Ureter (tissue), 1 donor: ENCODE measurements around the gene SHROOM3. TPM values are rescaled to one million over a fixed set of nuclear protein-coding genes. Genes with fewer than 3 reads are reported as not detected.
A peak's percentile ranks its signal among the peaks of the same experiment; 100 is the strongest.
"Not testable (repeated sequence)": the region's sequence is repeated elsewhere in the genome, so short reads cannot be mapped to it uniquely, and the experiment has no call there.

Experiments used
- DNase-seq: peaks from one replicate; pipeline ENCODE4 v3.0.0-alpha.2; 2020; ENCODE audit warnings: low spot score
- total RNA-seq: library from RNA; stranded (reverse); gene quantifications from one replicate; pipeline ENCODE4 v1.2.4, GENCODE V29; 2023
- donor health status: DM: yes; HTN: yes; CAD: no.

The SHROOM3 gene
- total RNA-seq, 1 donor from 2014 or later, result 35.5 TPM

DNA sequence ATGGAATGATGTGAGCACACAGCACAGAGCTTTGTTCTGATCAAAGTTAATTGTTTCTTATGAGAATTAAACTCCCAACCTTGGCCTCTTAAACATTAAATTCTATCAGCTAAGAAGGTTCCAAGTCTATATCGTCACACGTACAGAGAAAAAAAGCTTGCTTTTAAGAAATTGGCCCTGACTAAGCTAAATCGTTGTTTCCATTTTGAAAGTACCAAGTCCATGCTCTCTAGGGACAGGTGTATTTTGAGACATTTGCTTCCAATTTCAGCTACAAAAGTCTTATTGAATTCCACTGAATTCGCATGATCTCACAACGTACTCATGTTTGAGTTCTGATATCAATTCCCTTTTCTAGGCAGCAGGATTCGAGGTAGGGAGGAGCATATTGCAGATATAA is 157.4 kb downstream of the SHROOM3 start:
- DNase-seq, result no peak

GRCh38 chr4:76594173-76594572 is 159.1 kb downstream of the SHROOM3 start:
- no peak for DNase-seq

DNA sequence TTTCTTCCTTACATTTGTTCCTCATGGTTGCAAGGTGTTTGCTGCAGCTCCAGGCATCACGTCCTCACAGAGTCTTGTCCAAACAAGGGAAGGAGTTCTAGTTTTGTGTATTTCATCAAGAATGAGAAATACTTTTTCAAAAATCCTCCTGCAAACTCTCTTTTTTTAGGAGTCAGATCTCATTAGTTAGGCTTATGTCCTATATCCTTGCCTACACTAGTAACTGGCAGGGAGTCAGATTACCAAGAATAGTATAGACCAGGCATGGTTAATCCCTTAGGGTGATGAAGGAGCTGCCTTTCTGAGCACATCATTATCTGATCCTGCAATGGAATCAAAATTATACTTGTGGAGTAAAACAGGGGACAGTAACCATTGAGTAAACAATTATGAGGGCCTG is 160.4 kb downstream of the SHROOM3 start:
- no peak for DNase-seq

DNA sequence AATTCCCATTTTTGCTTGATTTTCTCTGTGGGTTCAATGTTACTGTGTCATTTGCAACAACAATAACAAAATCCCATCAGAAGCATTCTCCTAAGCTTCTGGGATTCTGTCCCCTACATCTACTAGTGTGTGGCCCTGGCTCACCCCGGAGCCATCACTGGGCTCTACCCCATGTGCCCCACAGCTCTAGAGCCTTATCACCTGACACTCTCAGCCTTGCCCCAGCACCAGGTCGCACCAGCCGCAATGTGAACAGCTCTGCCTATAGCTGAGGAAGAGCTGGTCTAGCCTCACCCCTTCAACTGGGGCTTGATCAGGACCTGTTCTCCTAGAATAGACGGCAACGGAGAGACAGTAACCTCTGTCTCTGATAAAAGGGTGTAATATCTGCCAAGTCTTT is 161.7 kb downstream of the SHROOM3 start:
- no peak for DNase-seq

- no peak for DNase-seq
Observed at GRCh38 chr4:76597423-76597979, 162.5 kb downstream of the SHROOM3 start.

- DNase-seq, result no peak
Observed at GRCh38 chr4:76600447-76600846, 165.4 kb downstream of the SHROOM3 start.

DNA sequence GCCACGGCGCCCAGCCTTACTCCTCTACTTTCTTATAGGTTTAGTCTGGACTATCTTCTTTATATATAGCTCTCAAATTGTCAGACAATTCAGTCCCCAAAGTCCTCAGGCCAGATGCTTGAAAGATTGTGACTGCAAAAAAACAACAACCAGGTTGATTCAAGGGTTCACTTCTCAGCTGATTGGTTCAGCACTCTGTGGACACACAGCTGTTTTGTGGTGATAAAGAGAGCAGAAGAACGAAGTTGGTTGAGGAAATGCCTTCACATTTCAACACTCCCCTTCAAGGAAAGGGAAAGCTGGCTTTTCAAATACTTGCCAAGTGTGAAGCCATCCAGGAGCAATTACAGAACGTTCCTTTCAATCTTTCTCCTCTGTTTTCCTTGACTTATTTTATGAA is 166.8 kb downstream of the SHROOM3 start:
- no peak for DNase-seq

DNA sequence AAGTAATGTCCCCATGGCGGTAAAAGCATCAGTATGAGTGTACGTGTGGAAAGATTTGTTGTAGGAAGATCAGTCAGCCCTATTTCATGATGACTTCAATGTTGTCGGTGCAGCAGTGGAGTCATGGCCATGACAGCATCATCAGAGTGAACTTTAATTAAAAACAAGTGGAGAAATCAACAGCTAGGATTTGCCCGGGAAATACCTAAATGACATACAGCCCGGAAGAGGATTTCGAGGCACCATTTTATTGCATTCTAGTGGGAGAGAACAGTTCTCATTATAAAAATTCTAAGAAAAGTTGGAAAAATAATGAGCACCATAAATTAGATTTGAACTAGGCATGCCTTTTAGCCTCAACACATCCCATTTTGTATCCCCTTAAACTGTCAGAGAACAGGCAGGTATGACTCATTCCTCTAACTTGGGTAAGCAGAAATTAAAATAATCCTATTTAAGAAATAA is 170.1 kb downstream of the SHROOM3 start:
- DNase-seq, result no peak

- DNase-seq, result no peak
Observed at GRCh38 chr4:76606645-76607265, 171.7 kb downstream of the SHROOM3 start.

DNA sequence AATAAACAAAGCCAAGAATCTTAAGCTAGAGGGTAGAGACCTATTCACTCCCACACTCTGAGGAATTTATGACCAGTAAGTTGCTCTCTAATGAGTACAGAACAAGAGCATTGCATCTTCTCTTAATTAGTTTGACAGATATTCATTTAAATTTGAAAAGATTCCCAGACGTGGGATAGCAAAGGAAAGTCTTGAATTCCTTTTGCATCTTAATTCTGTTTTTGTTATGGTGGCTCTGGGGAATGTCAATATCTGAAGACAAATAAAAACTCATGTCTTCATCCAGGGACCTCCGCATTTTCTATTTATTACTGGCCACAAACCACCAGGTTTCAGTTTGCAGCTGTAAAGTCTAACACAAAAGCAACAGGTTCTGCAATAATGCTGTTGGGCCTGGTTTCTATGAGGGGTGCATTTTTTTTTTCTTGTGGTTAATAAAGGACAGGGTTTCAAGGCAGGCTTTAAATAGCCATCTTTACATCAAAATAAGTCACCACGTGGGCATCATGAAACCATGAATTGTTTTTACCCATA is 172.3 kb downstream of the SHROOM3 start:
- DNase-seq, result no peak

DNA sequence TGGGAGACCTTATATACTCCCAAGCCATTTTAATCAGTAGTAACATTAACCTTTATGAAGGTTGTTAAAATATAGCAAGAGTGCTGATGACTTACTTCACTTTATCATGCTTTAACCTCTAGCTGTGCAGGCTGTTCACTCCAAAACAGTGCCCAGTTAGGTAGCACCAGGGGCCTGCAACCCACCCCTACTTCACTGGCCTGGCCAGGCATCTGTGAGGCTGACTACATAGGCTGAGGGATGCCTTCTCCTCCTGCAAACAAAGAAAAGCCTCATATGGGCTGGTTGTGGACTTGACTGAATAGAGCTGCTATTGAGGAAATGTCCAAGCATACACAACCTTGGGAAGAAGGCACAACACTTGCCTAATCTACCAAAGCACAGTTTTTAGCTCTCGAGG is 172.8 kb downstream of the SHROOM3 start:
- DNase-seq, result no peak

GRCh38 chr4:76608549-76608948 is 173.5 kb downstream of the SHROOM3 start:
- DNase-seq, result not testable (repeated sequence)

- DNase-seq, result no peak
Observed at GRCh38 chr4:76610751-76611547, 175.9 kb downstream of the SHROOM3 start.

- DNase-seq, result peak; percentile 52
Observed at GRCh38 chr4:76611616-76612207, 176.7 kb downstream of the SHROOM3 start.

DNA sequence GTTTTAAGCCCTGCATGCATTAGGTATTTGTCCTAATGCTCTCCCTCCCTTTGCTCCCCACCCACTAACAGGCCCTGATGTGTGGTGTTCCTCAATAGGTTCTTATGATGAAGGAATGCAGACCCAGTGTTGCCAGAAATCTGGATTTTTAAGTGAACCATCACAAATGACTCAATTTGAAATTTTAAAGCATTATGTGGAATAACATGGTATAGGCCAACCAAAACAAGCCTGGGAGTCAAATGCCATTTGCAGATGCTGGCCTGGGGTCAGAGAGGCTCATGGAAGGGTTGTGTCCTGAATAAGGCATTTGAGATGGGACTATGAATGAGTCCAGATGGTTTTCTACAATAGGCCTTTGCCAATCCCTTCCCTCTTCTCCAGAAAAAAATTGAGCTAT is 179.6 kb downstream of the SHROOM3 start:
- no peak for DNase-seq

- no peak for DNase-seq
Observed at GRCh38 chr4:76615999-76616398, 181.0 kb downstream of the SHROOM3 start.

DNA sequence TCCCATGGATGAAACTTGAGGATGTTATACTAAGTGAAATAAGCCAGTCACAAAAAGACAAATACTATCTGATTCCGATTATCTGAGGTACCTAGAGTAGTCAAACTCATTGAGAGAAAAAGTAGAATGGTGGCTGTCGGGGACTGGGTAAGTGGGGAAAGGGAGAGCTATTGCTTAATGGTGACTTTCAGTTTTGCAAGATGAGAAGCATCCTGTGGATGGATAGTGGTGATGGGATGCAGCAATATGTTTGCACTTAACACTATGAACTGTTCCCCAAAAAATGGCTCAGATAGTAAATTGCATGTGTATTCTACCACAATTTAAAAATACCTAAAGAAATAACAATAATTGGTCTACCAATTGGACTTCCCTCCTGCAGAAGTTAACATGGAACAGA is 181.5 kb downstream of the SHROOM3 start:
- DNase-seq, result no peak

GRCh38 chr4:76620723-76621468 is 185.9 kb downstream of the SHROOM3 start:
- DNase-seq, result no peak

DNA sequence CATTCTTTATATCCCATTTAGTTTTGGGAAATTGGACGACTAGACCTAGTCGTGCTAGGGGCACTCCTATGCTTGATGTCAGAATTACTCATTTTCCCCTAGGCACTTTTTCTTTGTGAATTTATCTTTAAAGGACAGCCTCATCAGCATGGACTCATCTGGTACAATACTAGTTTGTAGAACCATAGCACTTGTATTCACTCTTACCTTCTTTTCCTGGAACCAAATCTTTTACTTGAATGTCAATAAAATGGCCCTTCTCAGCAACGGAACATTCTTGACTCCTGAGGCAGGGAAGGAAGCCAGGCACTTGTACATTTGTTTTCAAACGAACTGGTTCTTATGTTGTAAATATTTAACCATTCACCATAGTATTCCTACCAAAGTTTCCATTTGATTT is 187.1 kb downstream of the SHROOM3 start:
- no peak for DNase-seq

- DNase-seq, result no peak
Observed at GRCh38 chr4:76622717-76623116, 187.7 kb downstream of the SHROOM3 start.

DNA sequence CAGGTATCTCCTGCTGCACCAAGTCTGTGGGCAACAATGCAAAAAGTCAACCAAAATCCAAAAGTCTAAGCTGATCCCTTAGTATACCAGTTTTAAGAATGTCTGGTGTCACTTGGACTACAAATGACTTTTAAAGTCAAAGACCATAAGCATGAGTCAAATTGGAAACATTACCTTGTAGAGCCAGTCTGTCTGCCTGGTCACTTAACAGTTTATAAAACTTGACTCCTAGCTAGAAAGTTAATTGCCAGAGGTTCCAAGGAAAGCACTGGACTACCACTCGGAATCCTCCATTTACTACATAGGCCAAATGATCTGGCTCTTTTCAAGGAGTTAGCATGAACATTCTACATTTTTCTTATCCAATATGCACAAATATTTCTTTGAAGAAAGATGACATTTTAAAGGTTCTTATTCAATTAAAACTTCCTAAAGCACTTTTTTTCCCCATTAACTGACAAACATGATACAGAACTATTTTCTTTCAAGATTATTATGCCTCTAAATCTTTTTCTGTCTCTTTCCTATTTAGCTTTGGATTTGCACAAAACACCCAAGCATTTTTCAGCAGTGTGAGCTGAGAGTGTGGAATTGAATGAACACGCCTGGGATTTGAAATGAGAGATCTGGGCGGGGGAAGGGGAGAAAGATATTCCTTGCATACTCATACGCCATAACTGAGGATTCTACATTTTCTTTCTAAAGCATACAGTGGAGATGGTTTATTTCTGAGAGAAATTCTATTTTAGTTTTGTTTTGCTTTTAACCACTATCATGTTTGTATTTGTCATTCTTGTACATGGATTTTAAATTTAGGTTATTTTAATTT is 188.4 kb downstream of the SHROOM3 start:
- DNase-seq, result no peak
